HepG2 (cell line): Measurements from ENCODE around the gene TEX55. TPM values are rescaled to one million over a fixed set of nuclear protein-coding genes. Genes with fewer than 3 reads are reported as not detected.

Experiments used
- ATAC-seq: fragments of 200-7000 bp; cut with Tn5 transposase; 3 replicates; pipeline ENCODE4 v1.9.1; 2020; ENCODE audit warnings: mild to moderate bottlenecking, moderate library complexity
- BruUV-seq: library from RNA; stranded (reverse); fragments of 400-500 nt; replicated peaks from 2 replicates; lab custom pipeline; 2021; lab: Mats Ljungman, UMichigan
- CTCF ChIA-PET: fragments of 300-600 bp; formaldehyde crosslinking; extraction: SDS; loops from one replicate; lab custom pipeline; 2021; ENCODE audit warnings: low total read pairs, inconsistent platforms, low intra/inter-chr PET ratio; lab: Yijun Ruan, JAX
- POLR2A ChIA-PET: fragments of 350-600 bp; sonication (Branson Sonifier 250); formaldehyde crosslinking; loops from one replicate; lab custom pipeline; 2020; ENCODE audit warnings: antibody characterized with exemption, inconsistent platforms; lab: Yijun Ruan, JAX
- DNase-seq: peaks from one replicate; pipeline ENCODE4 v3.0.0-alpha.2; 2015; ENCODE audit warnings: low spot score
- FAIRE-seq: peaks from 3 replicates; lab custom pipeline; 2011; peaks lifted over from hg19 to GRCh38; lab: Jason Lieb, UNC
- H2AFZ ChIP-seq: one replicate; pipeline ENCODE4 v1.6.1; 2011; ENCODE audit warnings: low read length, inconsistent platforms
- H3K27ac ChIP-seq: fragments of 300-600 bp; 3 replicates; pipeline ENCODE4 v1.8.0; 2011; ENCODE audit warnings: mixed run types, mild to moderate bottlenecking, mixed read lengths, low read length, inconsistent platforms; ENCODE audit not compliant: insufficient read depth; ENCODE audit errors: extremely low read length
- H3K27me3 ChIP-seq, 2 experiments: fragments of 200-600 bp in 1 of 2; 2 replicates in 1 of 2; 3 replicates in 1 of 2; pipeline versions ENCODE4 v1.6.0 to v1.8.0; 2011; ENCODE audit warnings: low read length in 2 of 2, mild to moderate bottlenecking in 2 of 2, moderate library complexity in 2 of 2, inconsistent platforms in 1 of 2; ENCODE audit not compliant: insufficient read depth in 2 of 2, control insufficient read depth in 1 of 2
- H3K36me3 ChIP-seq, 2 experiments: fragments of 200-600 bp in 1 of 2; replicated peaks in 1 of 2; 2 replicates in 1 of 2; 3 replicates in 1 of 2; pipeline versions ENCODE4 v1.5.1 to v1.8.0; 2011; ENCODE audit warnings: low read length in 2 of 2, inconsistent platforms in 1 of 2; ENCODE audit not compliant: insufficient read depth in 2 of 2, control insufficient read depth in 1 of 2
- H3K4me1 ChIP-seq: 2 replicates; pipeline ENCODE4 v1.5.1; 2012; ENCODE audit warnings: low read length, inconsistent platforms; ENCODE audit not compliant: insufficient read depth
- H3K4me2 ChIP-seq: 2 replicates; pipeline ENCODE4 v1.6.0; 2011; ENCODE audit warnings: low read depth, low read length, inconsistent platforms
- H3K4me3 ChIP-seq, 3 experiments: fragments of 200-600 bp in 1 of 3; sonication (generic), shearing (Covaris generic) in 1 of 3; replicated peaks in 1 of 3; 2 replicates each; pipeline ENCODE4 v1.5.1; 2011 to 2016; ENCODE audit warnings: low read length in 3 of 3, inconsistent platforms in 2 of 3, low read depth in 2 of 3, mild to moderate bottlenecking in 2 of 3, control low read depth in 1 of 3, mixed read lengths in 1 of 3; ENCODE audit not compliant: insufficient read depth in 1 of 3
- H3K79me2 ChIP-seq: one replicate; pipeline ENCODE4 v1.6.1; 2011; ENCODE audit warnings: low read length, inconsistent platforms; ENCODE audit not compliant: insufficient read depth
- H3K9ac ChIP-seq: 2 replicates; pipeline ENCODE4 v1.6.0; 2011; ENCODE audit warnings: mild to moderate bottlenecking, low read depth, low read length, inconsistent platforms; ENCODE audit not compliant: insufficient read depth
- H3K9me3 ChIP-seq: 2 replicates; pipeline ENCODE4 v1.5.1; 2012; ENCODE audit warnings: mild to moderate bottlenecking, low read length
- H4K20me1 ChIP-seq: 2 replicates; pipeline ENCODE4 v1.6.0; 2011; ENCODE audit warnings: inconsistent platforms, mild to moderate bottlenecking, low read length, moderate library complexity; ENCODE audit not compliant: insufficient read depth
- BCL6 ChIP-seq: IDR thresholded peaks from 2 replicates; pipeline ENCODE4 v1.6.1; 2016; ENCODE audit warnings: missing genetic modification reagents, missing compliant biosample characterization
- ETV6 ChIP-seq: sonication (generic); formaldehyde crosslinking; conservative IDR thresholded peaks from 2 replicates; pipeline ENCODE4 v1.4.0; 2020; ENCODE audit warnings: missing genetic modification reagents
- GLMP ChIP-seq: sonication (generic); formaldehyde crosslinking; IDR thresholded peaks from 2 replicates; pipeline ENCODE4 v1.9.0; 2021; ENCODE audit warnings: missing genetic modification reagents, mild to moderate bottlenecking, borderline replicate concordance
- HNRNPK ChIP-seq: fragments of 200-400 bp; formaldehyde crosslinking; IDR thresholded peaks from 2 replicates; pipeline ENCODE4 v1.6.1; 2018; ENCODE audit warnings: low read length, low read depth, moderate library complexity, mild to moderate bottlenecking; ENCODE audit not compliant: poor library complexity, severe bottlenecking
- HNRNPL ChIP-seq: fragments of 200-400 bp; formaldehyde crosslinking; IDR thresholded peaks from 2 replicates; pipeline ENCODE4 v1.6.1; 2017; ENCODE audit warnings: mild to moderate bottlenecking, low read depth, low read length
- MAX ChIP-seq: IDR thresholded peaks from 2 replicates; pipeline ENCODE4 v1.6.1; 2012; ENCODE audit warnings: inconsistent platforms
- MNT ChIP-seq: fragments of 450-650 bp; IDR thresholded peaks from 2 replicates; pipeline ENCODE4 v1.6.1; 2016
- SETDB1 ChIP-seq: sonication (generic); formaldehyde crosslinking; IDR thresholded peaks from 2 replicates; pipeline ENCODE4 v1.5.1; 2020; ENCODE audit warnings: missing genetic modification reagents, mild to moderate bottlenecking, borderline replicate concordance
- SMAD1 ChIP-seq: sonication (generic); formaldehyde crosslinking; IDR thresholded peaks from 2 replicates; pipeline ENCODE4 v1.4.0; 2020; ENCODE audit warnings: missing genetic modification reagents, low read depth, mild to moderate bottlenecking, borderline replicate concordance
- SP4 ChIP-seq: sonication (generic); formaldehyde crosslinking; IDR thresholded peaks from 2 replicates; pipeline ENCODE4 v1.8.1; 2023; ENCODE audit warnings: mild to moderate bottlenecking, missing genetic modification reagents
- SRSF4 ChIP-seq: fragments of 200-400 bp; formaldehyde crosslinking; IDR thresholded peaks from one replicate; pipeline ENCODE4 v1.6.1; 2018; ENCODE audit warnings: mild to moderate bottlenecking, low read depth, low read length, moderate library complexity; ENCODE audit not compliant: poor library complexity, severe bottlenecking
- TP53 ChIP-seq: sonication (generic); formaldehyde crosslinking; conservative IDR thresholded peaks from 2 replicates; pipeline ENCODE4 v1.4.0; 2020; ENCODE audit warnings: missing genetic modification reagents
- ZBTB42 ChIP-seq: sonication (generic); formaldehyde crosslinking; IDR thresholded peaks from 2 replicates; pipeline ENCODE4 v1.5.0; 2020; ENCODE audit warnings: mild to moderate bottlenecking, missing genetic modification reagents
- ZNF350 ChIP-seq: sonication (generic); formaldehyde crosslinking; IDR thresholded peaks from 2 replicates; pipeline ENCODE4 v1.4.0; 2020; ENCODE audit warnings: mild to moderate bottlenecking, low read depth, missing genetic modification reagents, borderline replicate concordance
- ZNF747 ChIP-seq: sonication (generic); formaldehyde crosslinking; IDR thresholded peaks from 2 replicates; pipeline ENCODE4 v1.8.1; 2023; ENCODE audit warnings: missing genetic modification reagents, mild to moderate bottlenecking, borderline replicate concordance
- ZNF776 ChIP-seq: sonication (generic); formaldehyde crosslinking; IDR thresholded peaks from 2 replicates; pipeline ENCODE4 v1.4.0; 2020; ENCODE audit warnings: mild to moderate bottlenecking, missing genetic modification reagents
- ZNF780A ChIP-seq: sonication (generic); formaldehyde crosslinking; IDR thresholded peaks from 2 replicates; pipeline ENCODE4 v1.8.0; 2022; ENCODE audit warnings: mild to moderate bottlenecking, missing genetic modification reagents, moderate library complexity
- ZNF841 ChIP-seq: sonication (generic); formaldehyde crosslinking; IDR thresholded peaks from 2 replicates; pipeline ENCODE4 v1.8.1; 2023; ENCODE audit warnings: missing genetic modification reagents, borderline replicate concordance
- WGBS: methylation state at CpG from one replicate; pipeline ENCODE4 v1.1.6; 2017; ENCODE audit warnings: low lambda C conversion rate; 5-methylcytosine and 5-hydroxymethylcytosine counted together
- in situ Hi-C: cut with HindIII; loops from 2 replicates; pipeline ENCODE4 v1.10.0; 2017; ENCODE audit warnings: low pct_unique_long_range_greater_than_20kb; ENCODE audit not compliant: extremely low pct_ligation_motif_present
- intact Hi-C: fragments of 100-400 bp; cut with micrococcal nuclease; formaldehyde crosslinking; loops from one replicate; pipeline ENCODE4 v1.10.0; 2022; ENCODE audit not compliant: unreplicated experiment
- polyA plus RNA-seq, 8 experiments: library from polyadenylated mRNA; depleted of rRNA in 3 of 8; stranded (reverse) in 7 of 8; unstranded in 1 of 8; fragments of >200 nt; fragmentation: Illumina TruSeq in 4 of 8; extraction: Trizol in 4 of 8; gene quantifications; 2 replicates each; pipeline versions ENCODE4 v1.2.1 to v1.2.3, GENCODE V29; 2011 to 2016; ENCODE audit warnings: low read depth in 4 of 8, missing spikeins in 1 of 8, mixed read lengths in 1 of 8; ENCODE audit not compliant: insufficient read depth in 1 of 8
- total RNA-seq, 5 experiments: library from RNA; depleted of rRNA; stranded (reverse); fragments of >200 nt; fragmentation: Illumina TruSeq; extraction: Trizol; gene quantifications; 2 replicates each; pipeline ENCODE4 v1.2.3, GENCODE V29; 2016; ENCODE audit warnings: low read depth in 1 of 5
- TF ChIP-seq, protein P1 (sequence below): IDR thresholded peaks from 2 replicates; pipeline ENCODE4 v1.6.1; 2016; ENCODE audit warnings: missing compliant biosample characterization, missing genetic modification reagents, borderline replicate concordance

Gene TEX55
- total and polyA plus RNA-seq, 2 of the 13 experiments (the other 11 are each of a cell fraction or from before 2014, with no cell fraction given), result not detected

DNA sequence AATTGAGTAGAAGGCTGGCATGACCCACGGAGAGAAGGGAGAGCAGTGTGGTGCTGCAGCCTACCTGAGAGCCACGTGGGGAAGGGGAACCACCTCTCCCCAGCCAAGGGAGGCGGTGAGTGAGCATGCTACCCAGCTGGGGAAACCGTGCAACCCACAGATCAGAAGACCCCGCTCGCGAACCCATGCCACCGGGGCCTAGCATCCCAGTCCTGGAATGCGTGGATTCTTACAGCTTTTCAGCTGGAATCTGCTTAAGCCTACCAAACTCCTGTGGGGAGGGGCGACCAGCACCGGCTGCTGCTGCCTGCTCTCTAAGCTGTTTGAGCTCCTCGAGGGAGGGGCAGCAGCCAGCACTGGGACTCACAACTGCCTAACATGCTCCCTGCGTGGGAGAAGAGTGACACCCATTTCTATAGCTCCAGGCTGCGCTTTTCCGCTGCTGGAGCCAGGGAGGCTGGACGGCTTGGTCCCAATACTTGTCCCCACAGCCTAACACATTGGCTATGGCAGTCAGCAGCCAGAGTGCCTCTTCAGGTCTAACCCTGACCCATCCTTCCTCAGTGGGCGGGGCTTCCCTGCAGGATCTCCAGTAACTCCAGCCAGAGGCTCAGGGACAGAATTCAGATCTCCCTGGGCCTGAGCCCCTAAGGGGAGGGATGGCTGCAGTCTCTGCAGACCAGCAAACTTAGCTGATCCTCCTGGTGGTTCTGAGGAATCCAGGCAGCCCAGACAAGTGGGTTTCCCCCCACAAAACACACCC, 20.0 kb upstream of the TEX55 start:
- no peak overlapping the region for H2AFZ ChIP-seq
- ChIA-PET POLR2A (no interaction called here), CTCF (no interaction called here)
- H3K36me3 ChIP-seq, result no peaks in the 10 kb centered on the region
- WGBS, result 33% methylated on average over 2 of the region's 17 CpGs
- H3K4me2 ChIP-seq, result no peak overlapping the region
- H3K27me3 ChIP-seq, result no peaks in the 10 kb centered on the region
- DNase-seq, result no peak
- no peak overlapping the region for H3K4me3 ChIP-seq
- FAIRE-seq, result no peak
- intact Hi-C loops (no loop called here), in situ Hi-C loops (loop anchor here (25.0 kb wide), 1 partner anchor 561 kb away; the partner anchor contains the start of gene COX17)
- no TSS peak for BruUV-seq
- ATAC-seq, result no peak
- no peaks in the 10 kb centered on the region for H3K79me2 ChIP-seq
- H3K4me1 ChIP-seq, result peaks cover 9% of the 10 kb centered on the region
- no peak overlapping the region for H3K27ac ChIP-seq
- H3K9me3 ChIP-seq, result no peaks in the 10 kb centered on the region
- H4K20me1 ChIP-seq, result no peaks in the 10 kb centered on the region
- H3K9ac ChIP-seq, result no peak overlapping the region
- no peak for TF ChIP-seq ZNF841 (CRISPR knock-in tag)
- TF ChIP-seq MAX, result no peak
- TF ChIP-seq, protein P1, sequence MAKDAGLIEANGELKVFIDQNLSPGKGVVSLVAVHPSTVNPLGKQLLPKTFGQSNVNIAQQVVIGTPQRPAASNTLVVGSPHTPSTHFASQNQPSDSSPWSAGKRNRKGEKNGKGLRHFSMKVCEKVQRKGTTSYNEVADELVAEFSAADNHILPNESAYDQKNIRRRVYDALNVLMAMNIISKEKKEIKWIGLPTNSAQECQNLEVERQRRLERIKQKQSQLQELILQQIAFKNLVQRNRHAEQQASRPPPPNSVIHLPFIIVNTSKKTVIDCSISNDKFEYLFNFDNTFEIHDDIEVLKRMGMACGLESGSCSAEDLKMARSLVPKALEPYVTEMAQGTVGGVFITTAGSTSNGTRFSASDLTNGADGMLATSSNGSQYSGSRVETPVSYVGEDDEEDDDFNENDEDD (CRISPR knock-in tag), result no peak
- no peak for TF ChIP-seq SP4
- no peak for TF ChIP-seq ZNF780A (CRISPR knock-in tag)
- no peak for TF ChIP-seq MNT
- TF ChIP-seq HNRNPL, result no peak
- no peak for TF ChIP-seq TP53 (CRISPR knock-in tag)
- no peak for TF ChIP-seq ZBTB42
- TF ChIP-seq GLMP (CRISPR knock-in tag), result no peak
- TF ChIP-seq ETV6 (CRISPR knock-in tag), result no peak
- TF ChIP-seq ZNF776 (CRISPR knock-in tag), result no peak
- no peak for TF ChIP-seq SRSF4
- TF ChIP-seq ZNF350 (CRISPR knock-in tag), result no peak
- no peak for TF ChIP-seq SETDB1 (CRISPR knock-in tag)
- TF ChIP-seq SMAD1 (CRISPR knock-in tag), result no peak
- no peak for TF ChIP-seq HNRNPK
- TF ChIP-seq ZNF747 (CRISPR knock-in tag), result no peak
- TF ChIP-seq BCL6 (CRISPR knock-in tag), result no peak
